ENCODE results near the gene CACNA2D1. TPM values are rescaled to one million over a fixed set of nuclear protein-coding genes. Genes with fewer than 3 reads are reported as not detected.

CACNA2D1 gene
- total RNA-seq, 4 donors from 2014 or later = 17.7 to 22.0 (median 18.4) TPM

DNA sequence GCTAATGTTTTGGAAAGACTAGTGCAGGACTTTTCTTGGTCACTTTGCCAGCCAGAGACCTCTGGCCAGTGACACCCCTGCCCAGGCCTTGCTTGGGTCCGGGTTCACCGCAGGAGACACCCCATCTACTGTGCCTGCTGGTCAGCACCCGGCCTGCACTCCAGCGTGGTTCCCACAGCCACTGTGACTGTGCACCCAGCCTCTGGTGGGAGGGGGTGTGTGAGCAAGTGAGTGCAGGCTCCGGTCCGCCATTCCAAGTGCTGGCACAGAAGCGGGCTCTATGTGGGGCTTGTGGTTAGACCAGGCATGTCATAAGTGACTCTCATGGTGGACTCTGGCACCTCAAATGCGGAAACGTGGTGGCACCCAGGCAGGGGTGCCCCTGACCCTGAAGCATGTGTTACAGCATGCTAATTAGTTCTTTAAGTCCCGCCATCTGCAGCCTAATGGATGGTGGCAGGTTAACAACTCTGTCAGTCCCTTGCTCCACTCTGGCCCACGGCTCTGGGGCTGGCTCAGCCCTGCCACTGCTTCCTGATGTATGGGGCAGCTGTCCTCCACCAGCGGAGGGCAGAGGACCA lies 361.8 kb downstream of the CACNA2D1 start:
- no peaks in the 10 kb centered on the region for H3K9me3 ChIP-seq
- no peaks in the 10 kb centered on the region for H3K4me1 ChIP-seq
- WGBS, 2 donors = 83 to 95% methylated on average over 11 to 12 of the region's 12 CpGs
- DNase-seq (ENCODE audit: low spot score in 2 of 2) = no peak
- peaks cover 0 to 20% (median 2%) of the 10 kb centered on the region in 3 donors for H3K36me3 ChIP-seq
- no peak overlapping the region for H3K27ac ChIP-seq
- TF ChIP-seq POLR2A (IDR thresholded peaks at IDR 0.05) = no peak
- H3K27me3 ChIP-seq = no peaks in the 10 kb centered on the region
- H3K4me3 ChIP-seq = no peak overlapping the region

- Histone ChIP-seq H3K36me3 (peaks cover 0 to 20% (median 2%) of the 10 kb centered on the region in 3 donors), H3K4me3 (no peak overlapping the region), H3K27me3 (no peaks in the 10 kb centered on the region), H3K4me1 (no peaks in the 10 kb centered on the region), H3K27ac (no peak overlapping the region), H3K9me3 (no peaks in the 10 kb centered on the region)
- TF ChIP-seq CTCF (IDR thresholded peaks at IDR 0.05) (no peak), EP300 (IDR thresholded peaks at IDR 0.05) (no peak), POLR2A (IDR thresholded peaks at IDR 0.05) (no peak)
- WGBS, 2 donors = 53 to 58% methylated on average over 4 of the region's 4 CpGs
- no peak for DNase-seq (ENCODE audit: low spot score in 2 of 2)
Observed at GRCh38 chr7:82080254-82080927, 363.2 kb downstream of the CACNA2D1 start.

GRCh38 chr7:82079527-82079926 lies 364.1 kb downstream of the CACNA2D1 start:
- 95 to 96% methylated on average over 8 of the region's 8 CpGs for WGBS, 2 donors
- peaks cover 0 to 18% (median 2%) of the 10 kb centered on the region in 3 donors for H3K36me3 ChIP-seq
- no peak overlapping the region for H3K4me3 ChIP-seq
- H3K4me1 ChIP-seq = no peaks in the 10 kb centered on the region
- H3K27me3 ChIP-seq = no peaks in the 10 kb centered on the region
- DNase-seq (ENCODE audit: low spot score in 2 of 2) = no peak
- no peak overlapping the region for H3K27ac ChIP-seq
- no peaks in the 10 kb centered on the region for H3K9me3 ChIP-seq
- TF ChIP-seq POLR2A (IDR thresholded peaks at IDR 0.05) (no peak), EP300 (IDR thresholded peaks at IDR 0.05) (no peak), CTCF (IDR thresholded peaks at IDR 0.05) (no peak)

DNA sequence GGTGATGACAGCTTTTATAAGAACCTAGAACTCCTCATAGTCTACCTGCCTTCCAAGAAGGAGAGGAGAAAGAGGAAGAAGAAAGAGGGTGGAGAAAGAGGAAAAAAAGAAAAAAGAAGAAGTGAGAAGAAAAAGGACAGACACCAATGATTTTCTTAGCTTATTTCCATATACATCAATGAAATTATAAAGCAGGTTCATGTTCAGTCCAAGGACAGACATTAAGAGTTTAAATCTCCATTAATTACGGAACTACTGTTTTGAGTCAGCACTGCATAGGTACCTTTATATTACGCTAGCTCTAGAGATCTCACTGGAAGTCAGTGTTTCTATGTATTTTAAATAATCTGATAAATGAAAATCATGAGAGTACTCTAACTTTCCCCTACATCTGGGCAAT lies 364.8 kb downstream of the CACNA2D1 start:
- no peaks in the 10 kb centered on the region for H3K9me3 ChIP-seq
- no peaks in the 10 kb centered on the region for H3K4me1 ChIP-seq
- H3K4me3 ChIP-seq = no peak overlapping the region
- peaks cover 0 to 13% (median 2%) of the 10 kb centered on the region in 3 donors for H3K36me3 ChIP-seq
- H3K27me3 ChIP-seq = no peaks in the 10 kb centered on the region
- 95 to 99% methylated on average over 2 of the region's 2 CpGs for WGBS, 2 donors
- H3K27ac ChIP-seq = no peak overlapping the region
- no peak for DNase-seq (ENCODE audit: low spot score in 2 of 2)
- TF ChIP-seq EP300 (IDR thresholded peaks at IDR 0.05) (no peak), CTCF (IDR thresholded peaks at IDR 0.05) (no peak), POLR2A (IDR thresholded peaks at IDR 0.05) (no peak)

DNA sequence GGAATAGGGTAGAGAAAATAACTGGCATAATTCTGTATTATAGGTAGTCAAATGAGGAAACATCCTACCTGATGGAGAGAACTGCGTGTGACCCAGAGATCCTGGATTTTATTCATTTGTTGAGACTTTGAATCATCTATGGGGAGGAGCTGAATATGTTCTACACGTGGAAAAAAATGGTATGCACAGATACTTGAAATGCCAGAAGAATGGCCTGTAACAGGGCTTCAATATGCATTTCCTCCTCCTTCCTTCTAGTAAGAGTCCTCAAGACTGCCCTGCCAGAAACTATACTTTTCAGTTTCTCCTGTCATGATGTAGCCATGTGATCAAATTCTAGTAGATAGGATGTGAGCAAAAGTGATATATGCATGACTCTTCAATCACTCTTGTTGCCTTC lies 372.1 kb downstream of the CACNA2D1 start:
- no peaks in the 10 kb centered on the region for H3K27me3 ChIP-seq
- no peaks in the 10 kb centered on the region for H3K4me1 ChIP-seq
- DNase-seq (ENCODE audit: low spot score in 2 of 2) = no peak
- WGBS, 2 donors = 70 to 83% methylated on average over 2 of the region's 2 CpGs
- peaks cover 0 to 4% (median 0%) of the 10 kb centered on the region in 4 donors for H3K9me3 ChIP-seq
- no peak overlapping the region for H3K27ac ChIP-seq
- TF ChIP-seq POLR2A (IDR thresholded peaks at IDR 0.05) = no peak
- no peak for TF ChIP-seq EP300 (IDR thresholded peaks at IDR 0.05)
- TF ChIP-seq CTCF (IDR thresholded peaks at IDR 0.05) = no peak
- no peak overlapping the region for H3K4me3 ChIP-seq
- peaks cover 0 to 6% (median 0%) of the 10 kb centered on the region in 3 donors for H3K36me3 ChIP-seq
